Posterior cingulate gyrus (tissue), 11 donors: Measurements from ENCODE around the gene SYT11.
"Not testable (repeated sequence)": the region's sequence is repeated elsewhere in the genome, so short reads cannot be mapped to it uniquely, and the experiment has no call there.

ENCODE experiments used
- DNase-seq, 10 donors: peaks; one replicate each; pipeline versions ENCODE4 v3.0.0 to v3.0.0-alpha.2; 2020 to 2021; ENCODE audit warnings: mixed read lengths in 3 of 10
- intact Hi-C: fragments of 100-400 bp; cut with DNase I; formaldehyde crosslinking; loops from one replicate; pipeline ENCODE4 v1.15.1; 2023

The SYT11 gene, protein sequence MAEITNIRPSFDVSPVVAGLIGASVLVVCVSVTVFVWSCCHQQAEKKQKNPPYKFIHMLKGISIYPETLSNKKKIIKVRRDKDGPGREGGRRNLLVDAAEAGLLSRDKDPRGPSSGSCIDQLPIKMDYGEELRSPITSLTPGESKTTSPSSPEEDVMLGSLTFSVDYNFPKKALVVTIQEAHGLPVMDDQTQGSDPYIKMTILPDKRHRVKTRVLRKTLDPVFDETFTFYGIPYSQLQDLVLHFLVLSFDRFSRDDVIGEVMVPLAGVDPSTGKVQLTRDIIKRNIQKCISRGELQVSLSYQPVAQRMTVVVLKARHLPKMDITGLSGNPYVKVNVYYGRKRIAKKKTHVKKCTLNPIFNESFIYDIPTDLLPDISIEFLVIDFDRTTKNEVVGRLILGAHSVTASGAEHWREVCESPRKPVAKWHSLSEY

DNA sequence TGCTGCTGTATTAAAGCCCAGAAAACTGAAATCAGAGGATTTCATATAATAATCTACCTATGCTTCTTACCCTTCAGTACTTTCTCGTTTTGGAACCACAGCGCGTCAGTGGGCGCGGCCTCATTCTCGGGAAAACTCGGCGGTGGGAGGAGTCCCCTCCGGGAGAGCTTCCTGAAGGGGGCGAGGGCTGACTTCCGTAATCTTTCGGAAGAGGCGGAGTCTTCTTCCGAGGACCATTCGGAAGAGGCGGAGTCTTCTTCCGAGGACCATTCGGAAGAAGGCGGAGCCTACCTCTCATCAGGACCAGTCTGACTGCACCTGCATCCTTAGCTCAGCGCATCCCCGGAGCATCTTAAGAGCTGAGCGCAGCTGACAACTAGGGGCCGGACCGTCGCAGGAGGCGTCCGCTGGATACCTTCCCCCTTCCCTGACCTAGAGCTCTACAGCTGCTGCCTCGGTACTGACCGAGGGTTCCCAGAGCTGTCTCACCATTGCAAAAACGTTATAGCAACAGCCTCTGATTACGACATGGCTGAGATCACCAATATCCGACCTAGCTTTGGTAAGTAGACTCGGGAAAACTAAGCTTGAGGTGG lies at the start of gene SYT11:
SYT11 (plus strand) TSS at position 334 of the 596 bp plus-strand sequence; CDS start at position 529, 195 bp downstream.
- intact Hi-C loops, result loop anchor here (2.0 to 5.0 kb wide), 2 partner anchors 75 to 128 kb away; partner anchors contain the start of gene KHDC4
- peak; percentile 93 to 99 (median 94) for DNase-seq

DNA sequence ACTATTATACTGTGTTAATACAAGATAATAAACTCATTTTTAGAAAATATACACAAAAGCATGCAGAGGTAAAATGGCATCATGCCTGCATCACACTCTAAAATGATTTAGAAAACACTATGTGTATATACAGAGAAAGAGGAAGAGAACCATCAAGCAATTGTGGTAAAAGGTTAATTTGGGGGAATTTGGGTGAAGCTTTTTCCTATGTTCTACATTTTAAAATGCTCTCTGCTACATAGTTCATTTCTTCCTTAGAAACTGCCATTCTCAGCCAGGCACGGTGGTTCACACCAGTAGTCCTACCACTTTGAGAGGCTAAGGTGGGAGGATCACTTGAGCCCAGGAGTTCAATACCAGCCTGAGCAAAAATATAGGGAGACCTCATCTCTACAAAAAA lies 46.5 kb upstream of the SYT11 start:
- intact Hi-C loops, result no loop called here
- no peak for DNase-seq

- intact Hi-C loops, result no loop called here
- no peak for DNase-seq
These were observed 45.7 kb upstream of the SYT11 start for GRCh38 chr1:155813672-155814071.

- intact Hi-C loops, result no loop called here
- no peak for DNase-seq
These were observed 43.0 kb upstream of the SYT11 start for GRCh38 chr1:155816351-155816750.

DNA sequence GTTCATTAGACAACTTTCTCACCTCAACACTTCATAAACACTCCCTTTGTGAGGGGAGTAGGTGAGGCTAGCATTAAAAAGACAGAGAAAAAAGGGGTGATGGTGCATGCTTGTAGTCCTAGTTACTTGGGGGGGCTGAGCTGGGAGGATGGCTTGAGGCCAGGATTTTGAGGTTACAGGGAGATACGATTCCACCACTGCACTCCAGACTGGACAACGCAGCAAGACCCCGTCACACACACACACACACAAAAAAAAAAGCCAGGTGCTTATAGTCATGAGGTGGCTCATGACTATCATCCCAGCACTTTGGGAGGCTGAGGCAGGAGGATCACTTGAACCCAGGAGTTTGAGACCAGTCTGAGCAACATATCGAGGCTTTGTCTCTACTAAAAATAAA lies 31.9 kb upstream of the SYT11 start:
- intact Hi-C loops, result no loop called here

GRCh38 chr1:155831279-155831976 lies 27.9 kb upstream of the SYT11 start:
- DNase-seq, result no peak
- intact Hi-C loops, result no loop called here

More for the DNA sequence above, 31.9 kb upstream of the SYT11 start:
- DNase-seq, result no peak

GRCh38 chr1:155833665-155834295 lies 25.6 kb upstream of the SYT11 start:
- no peak for DNase-seq
- intact Hi-C loops, result no loop called here

DNA sequence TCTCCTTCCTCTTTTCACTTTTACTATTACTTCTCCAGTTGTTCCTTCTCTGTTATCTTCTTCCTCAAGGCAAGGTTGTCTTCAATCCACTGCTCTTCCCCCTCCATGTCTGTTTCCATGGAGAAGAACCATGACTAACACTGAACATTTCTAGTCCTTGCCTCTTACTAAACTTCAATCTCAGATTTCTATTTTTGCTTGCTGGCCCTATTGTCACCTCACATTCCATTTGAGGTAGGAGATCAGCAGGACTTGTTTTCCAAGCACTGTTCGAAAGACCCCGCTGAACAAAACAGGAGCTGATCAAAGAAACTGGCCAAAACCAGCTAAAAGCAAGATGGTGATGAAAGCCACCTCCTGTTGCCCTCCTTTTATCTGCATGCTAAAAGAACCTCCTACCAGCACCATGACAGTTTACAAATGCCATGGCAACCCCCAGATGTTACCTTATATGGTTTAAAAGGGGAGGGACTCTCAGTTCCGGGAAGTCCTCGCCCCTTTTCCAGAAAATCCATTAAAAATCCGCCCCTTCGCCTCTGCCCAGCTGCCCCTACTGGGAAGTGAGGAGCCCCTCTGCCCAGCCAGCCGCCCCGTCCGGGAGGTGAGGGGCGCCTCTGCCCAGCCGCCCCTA lies 25.0 kb upstream of the SYT11 start:
- DNase-seq, result no peak

DNA sequence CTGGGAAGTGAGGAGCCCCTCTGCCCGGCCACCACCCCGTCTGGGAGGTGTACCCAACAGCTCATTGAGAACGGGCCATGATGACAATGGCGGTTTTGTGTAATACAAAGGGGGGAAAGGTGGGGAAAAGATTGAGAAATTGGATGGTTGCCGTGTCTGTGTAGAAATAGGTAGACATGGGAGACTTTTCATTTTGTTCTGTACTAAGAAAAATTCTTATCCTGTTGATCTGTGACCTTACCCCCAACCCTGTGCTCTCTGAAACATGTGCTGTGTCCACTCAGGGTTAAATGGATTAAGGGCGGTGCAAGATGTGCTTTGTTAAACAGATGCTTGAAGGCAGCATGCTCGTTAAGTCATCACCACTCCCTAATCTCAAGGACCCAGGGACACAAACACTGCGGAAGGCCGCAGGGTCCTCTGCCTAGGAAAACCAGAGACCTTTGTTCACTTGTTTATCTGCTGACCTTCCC lies 24.4 kb upstream of the SYT11 start:
- intact Hi-C loops, DNase-seq: not testable (repeated sequence)

More for the DNA sequence above, 25.0 kb upstream of the SYT11 start:
- intact Hi-C loops, result no loop called here

GRCh38 chr1:155835548-155835947 lies 23.8 kb upstream of the SYT11 start:
- intact Hi-C loops, result no loop called here
- DNase-seq, result no peak

DNA sequence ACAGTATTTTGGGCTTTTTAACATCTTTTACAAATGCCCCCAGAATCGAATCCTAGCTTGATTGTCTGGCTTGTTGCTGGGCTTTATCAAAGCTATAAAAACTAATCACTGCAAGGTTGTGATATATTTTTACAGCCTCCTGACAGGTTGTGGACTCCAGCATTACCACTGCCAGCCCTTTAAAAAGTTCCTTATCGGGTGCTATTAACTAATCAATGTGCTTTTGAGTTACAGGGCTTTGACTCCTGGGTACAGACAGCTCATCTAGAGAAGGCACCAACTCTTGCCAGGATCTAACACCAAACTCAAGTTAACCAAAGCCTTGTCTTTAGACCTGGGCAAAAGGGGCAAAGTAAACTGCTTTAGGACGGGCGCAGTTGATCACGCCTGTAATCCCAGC lies 19.0 kb upstream of the SYT11 start:
- intact Hi-C loops, result no loop called here
- no peak for DNase-seq

- no peak for DNase-seq
- intact Hi-C loops, result no loop called here
These were observed 14.4 kb upstream of the SYT11 start for GRCh38 chr1:155844860-155845421.

DNA sequence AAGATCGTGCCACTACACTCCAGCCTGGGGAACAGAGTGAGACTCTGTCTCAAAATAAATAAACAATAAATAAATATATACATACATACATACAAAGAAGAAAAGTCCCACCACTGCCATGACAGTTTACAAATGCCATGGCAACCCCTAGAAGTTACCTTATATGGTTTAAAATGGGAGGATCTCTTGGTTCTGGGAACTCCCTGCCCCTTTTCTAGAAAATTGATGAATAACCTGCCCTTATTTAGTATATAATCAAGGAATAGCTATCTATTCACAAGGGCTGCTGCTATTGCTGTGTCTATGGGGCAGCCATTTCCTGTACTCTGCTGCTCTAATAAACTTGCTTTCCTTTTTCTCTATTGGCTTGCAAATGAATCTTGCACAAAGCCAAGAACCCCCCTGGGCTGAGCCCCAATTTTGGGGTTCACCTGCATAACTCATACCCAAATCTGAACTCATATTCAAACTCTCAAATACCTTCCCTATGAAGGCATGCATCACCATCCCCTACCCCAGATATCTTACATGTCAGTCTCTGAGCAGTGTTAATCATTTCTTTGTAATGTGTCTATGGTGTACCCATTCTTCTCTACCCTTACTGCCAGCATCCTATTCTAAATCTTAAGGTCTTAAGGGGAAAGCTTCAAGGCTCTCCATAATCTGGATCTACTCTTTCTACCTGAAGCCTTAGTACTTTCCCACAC lies 11.4 kb upstream of the SYT11 start:
- DNase-seq, result no peak
- intact Hi-C loops, result no loop called here

GRCh38 chr1:155850345-155850744 lies 9.0 kb upstream of the SYT11 start:
- intact Hi-C loops, result no loop called here
- DNase-seq, result no peak

GRCh38 chr1:155856257-155856974 lies 3.0 kb upstream of the SYT11 start:
- no peak for DNase-seq
- intact Hi-C loops, result loop anchor here (2.0 to 5.0 kb wide), 2 partner anchors 54 to 131 kb away; partner anchors contain the start of gene RIT1

GRCh38 chr1:155856975-155857930 lies 2.1 kb upstream of the SYT11 start, which contains the start of gene GON4L:
GON4L (minus strand) TSS chr1:155857214; CDS start chr1:155853780, 3,434 bp downstream.
- intact Hi-C loops, result loop anchor here (2.0 to 5.0 kb wide), 2 partner anchors 54 to 130 kb away; partner anchors contain the start of gene RIT1
- peak; percentile 80 to 98 (median 87) for DNase-seq

- intact Hi-C loops, result loop anchor here (2.0 to 5.0 kb wide), 2 partner anchors 76 to 128 kb away; partner anchors contain the start of gene KHDC4
- no peak for DNase-seq
These were observed 550 bp upstream of the SYT11 start for GRCh38 chr1:155858800-155859233.
